HCT116 (cell line): ENCODE measurements around the gene PRSS33. TPM values are rescaled to one million over a fixed set of nuclear protein-coding genes. Genes with fewer than 3 reads are reported as not detected.

Experiments
- ATAC-seq: fragments of 200-7000 bp; cut with Tn5 transposase; 2 replicates; pipeline ENCODE4 v1.9.1; 2020; ENCODE audit warnings: mild to moderate bottlenecking, moderate library complexity
- BruUV-seq: library from RNA; stranded (reverse); fragments of 400-500 nt; replicated peaks from 2 replicates; lab custom pipeline; 2021; lab: Mats Ljungman, UMichigan
- CTCF ChIA-PET: fragments of 300-600 bp; sonication (Branson Sonifier 250); formaldehyde crosslinking; loops from one replicate; lab custom pipeline; 2021; ENCODE audit warnings: antibody characterized with exemption; lab: Charles Lee
- POLR2A ChIA-PET: fragments of 300-600, 350-600 bp; sonication (Branson Sonifier 250); formaldehyde crosslinking; loops from one replicate; lab custom pipeline; 2021; ENCODE audit warnings: antibody characterized with exemption; lab: Charles Lee
- RAD21 ChIA-PET, 2 experiments: fragments of 300-600 bp; sonication (Branson Sonifier 250); formaldehyde crosslinking; loops; one replicate each; lab custom pipeline; 2023; ENCODE audit warnings: low total read pairs in 2 of 2; ENCODE audit not compliant: uncharacterized antibody in 2 of 2, unreplicated experiment in 2 of 2, low non-redundant PET in 1 of 2; lab: Charles Lee
- DNase-seq: peaks from one replicate; pipeline ENCODE4 v3.0.0-alpha.2; 2010; ENCODE audit warnings: low read depth, low spot score
- H2AFZ ChIP-seq: fragments of 200-600 bp; shearing (Covaris generic), sonication (generic); 2 replicates; pipeline ENCODE4 v1.6.1; 2017; ENCODE audit warnings: low read depth, mixed run types, mixed read lengths, antibody characterized with exemption, low read length; ENCODE audit not compliant: poor library complexity, severe bottlenecking
- H3K27ac ChIP-seq: 2 replicates; pipeline ENCODE4 v1.5.1; 2012; ENCODE audit warnings: low read depth, low read length
- H3K27me3 ChIP-seq: fragments of 200-600 bp; sonication (generic); 2 replicates; pipeline ENCODE4 v1.6.1; 2016; ENCODE audit warnings: mixed run types, low read length, mixed read lengths; ENCODE audit not compliant: insufficient read depth
- H3K36me3 ChIP-seq, 2 experiments: fragments of 200-500 bp in 1 of 2; fragments of 200-600 bp in 1 of 2; sonication (Bioruptor generic) in 1 of 2; sonication (generic) in 1 of 2; 2 replicates each; pipeline versions ENCODE4 v1.5.1 to v1.6.1; 2014 to 2016; ENCODE audit warnings: low read length in 2 of 2, inconsistent platforms in 1 of 2, mixed read lengths in 1 of 2, mixed run types in 1 of 2; ENCODE audit not compliant: insufficient read depth in 2 of 2, control insufficient read depth in 1 of 2
- H3K4me1 ChIP-seq, 2 experiments: fragments of 200-600 bp in 1 of 2; sonication (generic) in 1 of 2; 2 replicates each; pipeline versions ENCODE4 v1.5.1 to v1.6.1; 2012 to 2017; ENCODE audit warnings: low read length in 2 of 2, inconsistent platforms in 1 of 2, mild to moderate bottlenecking in 1 of 2, mixed read lengths in 1 of 2, mixed run types in 1 of 2, moderate library complexity in 1 of 2; ENCODE audit not compliant: insufficient read depth in 2 of 2, control insufficient read depth in 1 of 2
- H3K4me2 ChIP-seq: fragments of 200-600 bp; sonication (generic); 2 replicates; pipeline ENCODE4 v1.6.1; 2017; ENCODE audit warnings: mixed run types, low read length, mixed read lengths
- H3K4me3 ChIP-seq, 2 experiments: fragments of 200-600 bp in 1 of 2; sonication (generic) in 1 of 2; replicated peaks in 1 of 2; 2 replicates each; pipeline ENCODE4 v1.5.1; 2011 to 2016; ENCODE audit warnings: low read length in 2 of 2, control low read depth in 1 of 2, low read depth in 1 of 2, mild to moderate bottlenecking in 1 of 2, mixed read lengths in 1 of 2, mixed run types in 1 of 2
- H3K79me2 ChIP-seq: fragments of 200-600 bp; sonication (generic); 2 replicates; pipeline ENCODE4 v1.6.1; 2017; ENCODE audit warnings: mild to moderate bottlenecking, mixed run types, low read length, moderate library complexity, mixed read lengths; ENCODE audit not compliant: insufficient read depth
- H3K9ac ChIP-seq: fragments of 200-600 bp; sonication (generic); 2 replicates; pipeline ENCODE4 v1.6.1; 2016; ENCODE audit warnings: low read length, mixed read lengths
- H3K9me2 ChIP-seq: fragments of 200-600 bp; sonication (generic), shearing (Covaris generic); 2 replicates; pipeline ENCODE4 v1.6.1; 2017; ENCODE audit warnings: mixed run types, mild to moderate bottlenecking, moderate library complexity; ENCODE audit not compliant: insufficient read depth
- H3K9me3 ChIP-seq, 2 experiments: fragments of 200-500 bp in 1 of 2; fragments of 200-600 bp in 1 of 2; sonication (Bioruptor generic) in 1 of 2; sonication (generic) in 1 of 2; 2 replicates each; pipeline ENCODE4 v1.6.1; 2014 to 2017; ENCODE audit warnings: low read length in 2 of 2, mixed read lengths in 2 of 2, inconsistent platforms in 1 of 2, low read depth in 1 of 2, mild to moderate bottlenecking in 1 of 2, mixed run types in 1 of 2, moderate library complexity in 1 of 2; ENCODE audit not compliant: control insufficient read depth in 1 of 2, insufficient read depth in 1 of 2
- H4K20me1 ChIP-seq: fragments of 200-600 bp; sonication (generic), shearing (Covaris generic); 2 replicates; pipeline ENCODE4 v1.6.1; 2017; ENCODE audit warnings: mixed run types, mild to moderate bottlenecking, moderate library complexity; ENCODE audit not compliant: insufficient read depth
- ATF3 ChIP-seq: IDR thresholded peaks from 2 replicates; pipeline ENCODE4 v1.6.1; 2012
- EGR1 ChIP-seq: IDR thresholded peaks from 2 replicates; pipeline ENCODE4 v1.6.1; 2012; ENCODE audit warnings: low read depth
- POLR2AphosphoS5 ChIP-seq: IDR thresholded peaks from 2 replicates; pipeline ENCODE4 v1.6.1; 2011; ENCODE audit warnings: mild to moderate bottlenecking, low read depth, low read length, moderate library complexity
- YY1 ChIP-seq: IDR thresholded peaks from 2 replicates; pipeline ENCODE4 v1.6.1; 2011; ENCODE audit warnings: low read length, low read depth, moderate library complexity, mild to moderate bottlenecking; ENCODE audit not compliant: insufficient replicate concordance; ENCODE audit errors: extremely low read depth
- ZFX ChIP-seq: fragments of 450-650 bp; IDR thresholded peaks from 2 replicates; pipeline ENCODE4 v1.6.1; 2017
- intact Hi-C: fragments of 100-400 bp; cut with micrococcal nuclease; formaldehyde crosslinking; loops from 2 replicates; pipeline ENCODE4 v1.10.0; 2022
- total RNA-seq: library from RNA; stranded (reverse); gene quantifications from one replicate; pipeline ENCODE4 v1.2.1, GENCODE V29; 2021; ENCODE audit not compliant: unreplicated experiment
- TF ChIP-seq, protein P1 (sequence below): IDR thresholded peaks from 2 replicates; pipeline ENCODE4 v1.6.1; 2012

The PRSS33 gene
- total RNA-seq, 1 experiment from 2014 or later = not detected

GRCh38 chr16:2826591-2827373 is 39.4 kb upstream of the PRSS33 start (continued):
- TF ChIP-seq, protein P1, sequence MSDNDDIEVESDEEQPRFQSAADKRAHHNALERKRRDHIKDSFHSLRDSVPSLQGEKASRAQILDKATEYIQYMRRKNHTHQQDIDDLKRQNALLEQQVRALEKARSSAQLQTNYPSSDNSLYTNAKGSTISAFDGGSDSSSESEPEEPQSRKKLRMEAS = no peak
- TF ChIP-seq EGR1 = no peak
- no peak for TF ChIP-seq YY1
- no peak for TF ChIP-seq ZFX

GRCh38 chr16:2825906-2826305 is 38.5 kb upstream of the PRSS33 start:
- Histone ChIP-seq H3K4me2 (no peak overlapping the region), H3K9me3 (no peaks in the 10 kb centered on the region), H3K27ac (no peak overlapping the region), H3K79me2 (no peaks in the 10 kb centered on the region), H3K27me3 (no peaks in the 10 kb centered on the region), H3K36me3 (no peaks in the 10 kb centered on the region), H2AFZ (no peak overlapping the region), H4K20me1 (no peaks in the 10 kb centered on the region), H3K9ac (no peak overlapping the region), H3K4me1 (no peaks in the 10 kb centered on the region), H3K9me2 (no peaks in the 10 kb centered on the region), H3K4me3 (no peak overlapping the region)
- RAD21 ChIA-PET = no interaction called here
- POLR2A ChIA-PET = no interaction called here
- intact Hi-C loops = no loop called here
- CTCF ChIA-PET = interaction anchor here (1.2 kb wide), 1 partner anchor 42 kb away, joined by 4 read pairs; no protein-coding TSS in a partner anchor
- ATAC-seq (no peak), DNase-seq (no peak)
- TF ChIP-seq ATF3 (no peak), POLR2AphosphoS5 (no peak)
- no TSS peak for BruUV-seq
